Mesenchymal stem cell (in vitro differentiated cells and primary cell): ENCODE results near the gene RNF223.

Experiments used
- DNase-seq: peaks from one replicate; pipeline ENCODE4 v3.0.0-alpha.2; 2013
- H2AFZ ChIP-seq: one replicate; pipeline ENCODE4 v1.6.1; 2013; ENCODE audit warnings: low read depth, mild to moderate bottlenecking, control low read depth, inconsistent platforms, low read length, moderate library complexity
- H2AK5ac ChIP-seq: 2 replicates; pipeline ENCODE4 v1.6.1; 2013; ENCODE audit warnings: low read length, moderate library complexity, mild to moderate bottlenecking, inconsistent platforms; ENCODE audit not compliant: severe bottlenecking
- H2BK120ac ChIP-seq: one replicate; pipeline ENCODE4 v1.6.1; 2013; ENCODE audit warnings: low read depth, mild to moderate bottlenecking, inconsistent platforms, low read length, moderate library complexity
- H2BK12ac ChIP-seq, 2 experiments: one replicate each; pipeline ENCODE4 v1.6.1; 2013; ENCODE audit warnings: inconsistent platforms in 2 of 2, low read length in 2 of 2, mild to moderate bottlenecking in 2 of 2, moderate library complexity in 2 of 2, control low read depth in 1 of 2
- H2BK15ac ChIP-seq: one replicate; pipeline ENCODE4 v1.6.1; 2013; ENCODE audit warnings: mild to moderate bottlenecking, low read depth, inconsistent platforms; ENCODE audit not compliant: poor library complexity, severe bottlenecking
- H2BK5ac ChIP-seq: 2 replicates; pipeline ENCODE4 v1.6.1; 2013; ENCODE audit warnings: low read depth, mild to moderate bottlenecking, low read length, control low read depth, inconsistent platforms; ENCODE audit not compliant: poor library complexity, severe bottlenecking
- H3K14ac ChIP-seq, 2 experiments: one replicate each; pipeline ENCODE4 v1.6.1; 2013; ENCODE audit warnings: inconsistent platforms in 2 of 2, low read length in 2 of 2, control low read depth in 1 of 2, mild to moderate bottlenecking in 1 of 2, moderate library complexity in 1 of 2
- H3K18ac ChIP-seq, 2 experiments: one replicate each; pipeline ENCODE4 v1.6.1; 2013; ENCODE audit warnings: inconsistent platforms in 2 of 2, low read length in 2 of 2, control low read depth in 1 of 2, low read depth in 1 of 2, mild to moderate bottlenecking in 1 of 2
- H3K23ac ChIP-seq, 2 experiments: one replicate each; pipeline ENCODE4 v1.6.1; 2013; ENCODE audit warnings: inconsistent platforms in 2 of 2, low read length in 2 of 2, mild to moderate bottlenecking in 2 of 2, moderate library complexity in 2 of 2, control low read depth in 1 of 2
- H3K27ac ChIP-seq: 2 replicates; pipeline ENCODE4 v1.5.1; 2013; ENCODE audit warnings: mild to moderate bottlenecking, moderate library complexity, low read length, control low read depth, inconsistent platforms; ENCODE audit not compliant: poor library complexity, severe bottlenecking
- H3K27me3 ChIP-seq, 2 experiments: 2 replicates each; pipeline versions ENCODE4 v1.6.1 to v1.7.0; 2013; ENCODE audit warnings: low read length in 2 of 2, mild to moderate bottlenecking in 2 of 2, moderate library complexity in 2 of 2, control low read depth in 1 of 2, inconsistent platforms in 1 of 2; ENCODE audit not compliant: control insufficient read depth in 1 of 2, insufficient read depth in 1 of 2
- H3K36me3 ChIP-seq, 2 experiments: 2 replicates each; pipeline versions ENCODE4 v1.6.1 to v1.7.0; 2013; ENCODE audit warnings: low read length in 2 of 2, control low read depth in 1 of 2, inconsistent platforms in 1 of 2, low read depth in 1 of 2, mild to moderate bottlenecking in 1 of 2; ENCODE audit not compliant: insufficient read depth in 2 of 2, control insufficient read depth in 1 of 2
- H3K4ac ChIP-seq, 2 experiments: one replicate each; pipeline ENCODE4 v1.6.1; 2013; ENCODE audit warnings: inconsistent platforms in 2 of 2, low read length in 2 of 2, mild to moderate bottlenecking in 2 of 2, moderate library complexity in 2 of 2, control low read depth in 1 of 2, low read depth in 1 of 2
- H3K4me1 ChIP-seq: 2 replicates; pipeline ENCODE4 v1.6.1; 2013; ENCODE audit warnings: low read depth, low read length, control low read depth; ENCODE audit not compliant: control insufficient read depth, insufficient read depth
- H3K4me2 ChIP-seq: 2 replicates; pipeline ENCODE4 v1.6.1; 2013; ENCODE audit warnings: low read length, mild to moderate bottlenecking, inconsistent platforms; ENCODE audit not compliant: poor library complexity, severe bottlenecking
- H3K4me3 ChIP-seq, 2 experiments: 2 replicates each; pipeline versions ENCODE4 v1.5.1 to v1.7.0; 2013; ENCODE audit warnings: low read length in 2 of 2, mild to moderate bottlenecking in 2 of 2, control low read depth in 1 of 2, low read depth in 1 of 2; ENCODE audit not compliant: insufficient read depth in 1 of 2
- H3K79me1 ChIP-seq: replicated peaks from 2 replicates; pipeline ENCODE4 v1.6.1; 2013; ENCODE audit warnings: mild to moderate bottlenecking, control low read depth, low read length, inconsistent platforms; ENCODE audit not compliant: poor library complexity, severe bottlenecking
- H3K9ac ChIP-seq: 2 replicates; pipeline ENCODE4 v1.7.0; 2013; ENCODE audit warnings: mild to moderate bottlenecking, low read length, moderate library complexity
- H3K9me3 ChIP-seq: 2 replicates; pipeline ENCODE4 v1.7.0; 2013; ENCODE audit warnings: mild to moderate bottlenecking, low read length; ENCODE audit not compliant: control insufficient read depth
- H4K8ac ChIP-seq: one replicate; pipeline ENCODE4 v1.6.1; 2013; ENCODE audit warnings: inconsistent platforms, mild to moderate bottlenecking, low read length, moderate library complexity
- H4K91ac ChIP-seq: one replicate; pipeline ENCODE4 v1.6.1; 2013; ENCODE audit warnings: mild to moderate bottlenecking, low read length, inconsistent platforms
- WGBS: methylation state at CpG from one replicate; pipeline ENCODE4 v1.1.7; 2013; ENCODE audit warnings: mixed read lengths; 5-methylcytosine and 5-hydroxymethylcytosine counted together

The RNF223 gene

DNA sequence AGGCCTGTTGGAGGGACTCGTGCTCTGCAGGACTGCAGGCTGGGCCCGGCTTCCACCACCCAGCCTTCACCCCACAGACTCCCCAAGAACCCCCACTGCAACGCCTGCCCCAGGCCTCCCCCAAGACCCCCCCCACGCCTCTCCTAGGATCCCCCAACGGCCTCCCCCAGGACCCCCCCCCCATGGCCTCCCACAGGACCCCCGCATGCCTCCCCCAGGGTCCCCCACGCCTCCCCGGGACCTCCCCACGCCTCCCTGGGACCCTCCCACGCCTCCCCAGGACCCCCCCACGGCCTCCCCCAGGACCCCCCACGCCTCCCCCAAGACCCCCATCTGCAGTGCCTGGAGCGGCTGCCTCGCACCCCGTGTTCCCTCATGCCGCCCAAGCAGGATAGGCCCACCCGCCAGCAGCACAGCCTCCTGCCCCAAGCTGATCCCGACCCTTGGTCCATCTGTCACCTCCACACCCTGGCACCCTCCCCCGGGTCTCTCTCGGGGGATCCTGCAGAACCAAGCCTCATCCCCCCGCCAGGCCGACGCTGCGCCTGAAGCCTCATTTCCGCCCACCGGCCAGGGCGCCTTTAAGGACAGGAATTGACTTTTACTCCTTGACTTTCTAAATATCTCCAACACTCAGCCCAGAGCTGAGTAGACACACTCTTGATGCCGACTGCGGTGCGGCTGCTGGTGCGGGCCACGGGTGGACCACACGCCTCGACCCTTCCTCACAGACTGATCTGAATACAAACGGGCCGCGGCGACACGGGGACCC lies 14.1 kb upstream of the RNF223 start:
- 97% methylated on average over 29 of the region's 39 CpGs for WGBS
- Histone ChIP-seq H3K36me3 (peaks cover 0 to 63% of the 10 kb centered on the region in 2 experiments), H2BK12ac (no peak overlapping the region), H3K4me2 (no peak overlapping the region), H3K14ac (no peak overlapping the region), H3K27ac (no peak overlapping the region), H3K79me1 (no peaks in the 10 kb centered on the region), H3K18ac (no peak overlapping the region), H2BK15ac (no peak overlapping the region), H3K4me3 (no peak overlapping the region), H3K4ac (no peak overlapping the region), H3K9me3 (no peaks in the 10 kb centered on the region), H4K8ac (no peak overlapping the region), H2AFZ (no peak overlapping the region), H3K27me3 (no peaks in the 10 kb centered on the region), H2BK120ac (no peak overlapping the region), H4K91ac (no peak overlapping the region), H2AK5ac (no peak overlapping the region), H3K9ac (no peak overlapping the region), H3K23ac (no peak overlapping the region), H2BK5ac (no peak overlapping the region), H3K4me1 (no peaks in the 10 kb centered on the region)
- no peak for DNase-seq

DNA sequence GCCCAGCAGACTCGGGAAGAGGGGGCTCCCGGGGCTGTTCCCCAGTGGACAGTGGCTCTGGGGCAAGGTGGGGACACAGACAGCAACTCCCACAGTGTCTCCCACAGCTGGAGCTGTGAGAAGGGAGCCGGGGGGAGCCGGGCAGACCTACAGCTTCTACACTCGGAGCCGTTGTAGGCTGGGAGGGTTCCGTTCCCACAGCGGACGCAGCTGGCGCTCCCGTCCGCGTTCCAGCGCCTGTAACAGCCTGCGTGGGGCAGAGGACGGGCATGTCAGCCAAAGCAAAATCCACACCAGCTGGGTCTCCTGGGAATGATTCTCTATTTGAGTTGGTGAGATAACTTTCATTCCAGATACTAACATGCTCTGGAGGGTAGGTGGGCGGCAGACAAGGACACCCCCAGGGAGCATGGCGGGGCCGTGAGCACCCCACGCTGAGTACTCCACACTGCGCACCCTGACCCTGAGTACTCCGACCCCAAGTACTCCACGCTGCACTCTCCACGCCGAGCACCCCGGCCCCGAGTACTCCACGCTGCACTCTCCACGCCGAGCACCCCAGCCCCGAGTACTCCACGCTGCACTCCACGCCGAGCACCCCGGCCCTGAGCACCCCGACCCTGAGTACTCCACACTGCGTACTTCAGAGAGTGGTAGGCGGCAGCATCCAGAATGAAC lies 13.4 kb upstream of the RNF223 start:
- H3K4me2 ChIP-seq: no peak overlapping the region
- H2AK5ac ChIP-seq: no peak overlapping the region
- WGBS: 96% methylated on average over 35 of the region's 38 CpGs
- no peak overlapping the region for H4K8ac ChIP-seq
- no peaks in the 10 kb centered on the region for H3K4me1 ChIP-seq
- no peaks in the 10 kb centered on the region for H3K9me3 ChIP-seq
- H3K18ac ChIP-seq: no peak overlapping the region
- no peak overlapping the region for H3K27ac ChIP-seq
- no peak overlapping the region for H2BK120ac ChIP-seq
- peaks cover 0 to 66% of the 10 kb centered on the region in 2 experiments for H3K36me3 ChIP-seq
- H4K91ac ChIP-seq: no peak overlapping the region
- H3K4me3 ChIP-seq: no peak overlapping the region
- H2BK5ac ChIP-seq: no peak overlapping the region
- H3K9ac ChIP-seq: no peak overlapping the region
- H3K27me3 ChIP-seq: no peaks in the 10 kb centered on the region
- no peak overlapping the region for H2BK15ac ChIP-seq
- no peak overlapping the region for H3K14ac ChIP-seq
- H2AFZ ChIP-seq: no peak overlapping the region
- H3K79me1 ChIP-seq: no peaks in the 10 kb centered on the region
- H3K23ac ChIP-seq: no peak overlapping the region
- H3K4ac ChIP-seq: no peak overlapping the region
- H2BK12ac ChIP-seq: no peak overlapping the region
- DNase-seq: no peak

DNA sequence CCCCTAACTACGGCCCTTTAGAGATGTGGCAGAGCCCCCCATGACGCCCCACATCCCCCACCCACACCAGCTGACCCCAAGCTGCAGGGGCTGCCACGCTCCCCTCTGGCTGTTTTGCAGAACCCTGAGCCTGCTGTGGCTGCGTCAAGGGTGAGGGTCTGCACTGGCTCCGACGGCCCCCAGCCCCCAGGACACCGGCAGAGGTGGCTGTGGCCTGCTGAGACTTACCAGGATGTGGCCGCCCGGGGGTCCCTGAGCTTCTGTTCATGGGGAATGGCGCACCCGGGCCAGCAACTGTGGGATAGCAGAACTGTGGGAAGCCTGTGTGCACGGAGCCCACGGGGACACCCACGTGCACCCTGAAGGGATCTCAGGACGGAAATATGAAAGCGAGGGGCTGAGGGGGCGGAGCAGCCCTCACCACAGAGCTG lies 12.8 kb upstream of the RNF223 start:
- no peak overlapping the region for H2BK12ac ChIP-seq
- no peaks in the 10 kb centered on the region for H3K4me1 ChIP-seq
- H2AFZ ChIP-seq: no peak overlapping the region
- H3K4me2 ChIP-seq: no peak overlapping the region
- H3K9ac ChIP-seq: no peak overlapping the region
- no peak overlapping the region for H3K18ac ChIP-seq
- DNase-seq: no peak
- H3K23ac ChIP-seq: no peak overlapping the region
- no peaks in the 10 kb centered on the region for H3K9me3 ChIP-seq
- no peaks in the 10 kb centered on the region for H3K27me3 ChIP-seq
- no peak overlapping the region for H2AK5ac ChIP-seq
- no peak overlapping the region for H2BK5ac ChIP-seq
- H3K4me3 ChIP-seq: no peak overlapping the region
- 94% methylated on average over 17 of the region's 17 CpGs for WGBS
- no peak overlapping the region for H3K4ac ChIP-seq
- no peaks in the 10 kb centered on the region for H3K79me1 ChIP-seq
- H4K91ac ChIP-seq: no peak overlapping the region
- H2BK120ac ChIP-seq: no peak overlapping the region
- no peak overlapping the region for H3K14ac ChIP-seq
- H3K36me3 ChIP-seq: peaks cover 0 to 72% of the 10 kb centered on the region in 2 experiments
- H2BK15ac ChIP-seq: peak overlapping the region; percentile 17
- H4K8ac ChIP-seq: no peak overlapping the region
- H3K27ac ChIP-seq: no peak overlapping the region
